GM23248 (cell line): ENCODE data around the gene SUPT3H.

Experiments
- EZH2 ChIP-seq: fragments of 200-600 bp; sonication (generic); IDR thresholded peaks from 2 replicates; pipeline ENCODE4 v1.6.1; 2018; ENCODE audit warnings: antibody characterized with exemption, mild to moderate bottlenecking; ENCODE audit not compliant: insufficient read depth, poor library complexity, severe bottlenecking
- EZH2phosphoT487 ChIP-seq: fragments of 200-600 bp; sonication (generic); IDR thresholded peaks from 2 replicates; pipeline ENCODE4 v1.6.1; 2018; ENCODE audit warnings: antibody characterized with exemption, moderate library complexity, mild to moderate bottlenecking, low read depth; ENCODE audit not compliant: insufficient read depth

GRCh38 chr6:44800784-44801592, 576.7 kb downstream of the SUPT3H start:
- TF ChIP-seq EZH2phosphoT487 (no peak), EZH2 (no peak)
